UCSD-AML1 (cell line): Measurements from ENCODE around the gene TRIM2.

ENCODE experiments used
- DNase-seq: peaks from one replicate; lab custom pipeline; 2025; ENCODE audit not compliant: unreplicated experiment; lab: John Stamatoyannopoulos, UW

Gene TRIM2

GRCh38 chr4:153222707-153223426, 18.6 kb downstream of the TRIM2 start:
- DNase-seq = no peak

GRCh38 chr4:153223427-153223801, 19.2 kb downstream of the TRIM2 start:
- no peak for DNase-seq

- DNase-seq = no peak
Observed at GRCh38 chr4:153223930-153224329, 19.7 kb downstream of the TRIM2 start.

DNA sequence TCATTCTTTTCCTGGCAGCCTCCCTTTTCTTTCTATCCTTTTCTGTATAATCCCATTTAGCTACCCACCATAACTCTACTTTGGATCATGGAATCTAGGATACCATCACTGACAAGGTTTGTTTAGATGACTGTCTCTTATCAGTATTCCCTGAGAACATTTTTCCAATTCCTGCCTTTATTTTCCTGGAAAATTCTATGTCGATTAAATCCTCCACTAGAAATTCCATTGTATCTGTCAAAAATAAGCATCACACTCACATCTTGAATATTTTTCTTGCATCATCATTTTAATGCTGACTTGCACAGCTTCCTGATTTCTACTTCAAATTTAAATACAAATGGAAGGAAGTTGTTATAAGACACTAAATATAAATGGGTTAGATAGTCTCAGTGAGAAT, 20.2 kb downstream of the TRIM2 start:
- DNase-seq = no peak

DNA sequence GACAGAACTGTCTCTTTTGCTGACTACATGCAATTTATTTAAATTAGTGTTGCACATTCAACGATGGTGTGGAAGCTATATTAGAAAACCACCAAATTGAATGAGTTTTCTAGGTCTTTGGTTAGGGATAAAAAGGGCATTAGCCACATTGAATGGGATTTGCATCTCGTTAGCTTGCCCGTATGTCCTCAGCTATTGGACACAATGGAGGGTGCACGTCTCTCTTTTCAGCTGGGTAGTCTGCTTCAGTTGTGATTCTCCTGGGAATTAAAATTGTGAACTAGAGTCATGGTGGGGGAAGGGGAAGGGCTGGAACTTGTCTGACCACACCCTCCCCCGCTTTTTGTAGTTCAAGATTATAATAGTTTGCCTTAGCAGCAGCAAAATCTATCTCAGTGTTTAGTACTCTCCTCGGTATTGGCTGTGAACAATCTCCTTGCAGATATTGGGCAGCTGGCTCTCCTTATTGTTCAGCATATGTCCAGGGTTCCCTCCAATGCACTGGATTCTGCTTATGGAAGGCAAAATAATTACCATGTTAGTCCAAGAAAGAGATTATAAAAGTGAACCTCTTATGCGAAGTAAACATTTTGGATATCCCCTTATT, 23.3 kb downstream of the TRIM2 start:
- DNase-seq = no peak

- peak; percentile 20 for DNase-seq
Observed at GRCh38 chr4:153228512-153229140, 24.4 kb downstream of the TRIM2 start.

GRCh38 chr4:153229545-153229944, 25.3 kb downstream of the TRIM2 start:
- no peak for DNase-seq

- no peak for DNase-seq
Observed at GRCh38 chr4:153232768-153233167, 28.5 kb downstream of the TRIM2 start.

GRCh38 chr4:153233761-153234371, 29.6 kb downstream of the TRIM2 start:
- DNase-seq = no peak

DNA sequence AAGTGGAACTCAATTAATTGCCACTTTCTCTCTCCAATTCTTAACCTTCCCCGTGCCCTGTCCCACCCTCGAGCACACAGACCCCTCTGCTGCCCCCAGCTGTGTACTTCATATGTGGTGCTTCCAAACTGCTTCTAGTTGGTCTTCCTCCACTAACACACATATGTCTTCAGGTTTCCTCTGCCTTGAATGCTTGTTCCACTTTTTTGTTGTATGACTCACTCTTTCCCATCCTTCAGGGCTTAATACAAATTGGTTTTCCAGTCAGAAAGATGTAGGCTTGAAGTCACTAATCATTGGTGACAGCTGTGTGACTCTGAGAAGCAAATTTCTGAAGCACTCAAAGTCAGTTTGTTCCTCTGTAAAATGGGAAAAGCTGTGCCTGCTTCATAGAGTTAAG, 30.6 kb downstream of the TRIM2 start:
- DNase-seq = peak; percentile 27

DNA sequence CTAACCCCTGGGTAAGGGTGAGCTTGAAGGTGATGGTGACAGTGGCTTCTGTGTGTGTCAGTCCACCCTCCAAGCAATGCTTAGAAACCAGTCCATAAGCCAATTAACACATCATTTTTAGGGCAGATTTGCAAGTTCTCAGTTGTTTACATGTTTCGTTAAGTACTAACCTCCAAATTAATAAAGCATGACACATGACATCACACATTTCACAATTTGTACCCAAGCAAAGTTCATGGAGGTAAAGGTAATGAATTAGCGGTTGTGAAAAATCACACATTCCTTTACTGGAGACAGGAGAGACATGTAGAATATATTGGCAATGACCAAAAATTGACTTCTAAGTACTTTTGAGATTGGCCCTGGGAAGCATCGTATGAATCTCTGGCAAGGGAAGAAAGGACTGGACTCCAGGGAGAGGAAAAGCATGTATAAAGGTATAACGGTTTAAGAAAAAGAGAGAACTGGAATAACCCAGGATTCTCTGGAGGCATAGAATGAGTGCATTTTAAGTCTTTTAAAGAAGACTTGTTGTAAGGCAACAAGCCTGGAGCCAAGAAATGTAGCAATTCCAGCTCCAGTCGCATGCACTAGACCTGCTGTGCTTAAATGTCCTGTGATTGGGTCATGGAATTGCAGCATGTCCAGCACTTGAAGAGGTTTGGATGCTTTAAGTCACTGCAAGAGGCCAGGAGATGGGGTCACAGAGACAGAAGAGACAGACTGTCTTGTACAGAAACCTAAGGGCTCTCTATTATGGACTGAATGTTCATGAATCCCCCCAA, 34.1 kb downstream of the TRIM2 start:
- no peak for DNase-seq

- DNase-seq = no peak
Observed at GRCh38 chr4:153239409-153239808, 35.2 kb downstream of the TRIM2 start.

- DNase-seq = no peak
Observed at GRCh38 chr4:153241295-153241694, 37.1 kb downstream of the TRIM2 start.

DNA sequence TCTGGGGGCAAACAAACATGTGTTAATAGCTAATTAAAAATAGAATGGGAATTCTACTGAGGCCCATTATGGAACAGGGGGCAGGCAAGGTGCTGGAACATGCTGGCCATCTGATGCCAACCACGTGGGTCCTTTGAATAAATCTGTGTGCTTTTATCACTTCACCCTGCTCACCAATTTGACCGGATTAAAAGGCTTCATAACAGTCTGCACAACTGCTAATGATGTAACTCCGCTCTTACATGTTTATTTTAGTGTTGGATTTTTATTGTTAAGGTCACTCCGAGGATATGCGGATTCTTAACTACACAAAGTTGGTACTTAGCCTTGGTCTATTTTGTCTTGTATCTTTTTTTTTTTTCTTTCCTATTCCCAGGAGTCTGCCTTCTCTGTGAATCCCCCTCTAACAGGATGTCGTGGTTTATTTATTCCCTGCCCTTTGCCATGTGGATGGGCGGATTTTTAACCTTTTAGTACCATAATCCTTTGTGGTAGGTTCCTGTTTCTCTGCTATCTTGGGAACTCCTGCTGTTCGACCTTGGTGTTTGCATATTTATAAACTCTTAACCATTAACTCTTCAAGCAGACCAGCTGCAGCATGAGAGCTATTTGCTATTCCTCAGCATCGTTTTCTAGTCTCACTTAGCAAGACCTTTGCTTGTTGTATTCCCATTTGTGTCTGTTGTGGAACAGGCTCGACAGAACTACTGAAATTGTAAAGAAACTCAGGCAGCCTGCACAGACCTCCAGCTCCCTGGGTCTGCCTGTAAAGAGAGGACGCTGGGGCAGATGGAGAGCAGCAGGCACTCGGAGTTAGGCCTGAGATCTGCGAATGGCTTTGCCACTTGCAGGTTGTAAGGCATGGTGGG, 38.0 kb downstream of the TRIM2 start:
- DNase-seq = no peak

DNA sequence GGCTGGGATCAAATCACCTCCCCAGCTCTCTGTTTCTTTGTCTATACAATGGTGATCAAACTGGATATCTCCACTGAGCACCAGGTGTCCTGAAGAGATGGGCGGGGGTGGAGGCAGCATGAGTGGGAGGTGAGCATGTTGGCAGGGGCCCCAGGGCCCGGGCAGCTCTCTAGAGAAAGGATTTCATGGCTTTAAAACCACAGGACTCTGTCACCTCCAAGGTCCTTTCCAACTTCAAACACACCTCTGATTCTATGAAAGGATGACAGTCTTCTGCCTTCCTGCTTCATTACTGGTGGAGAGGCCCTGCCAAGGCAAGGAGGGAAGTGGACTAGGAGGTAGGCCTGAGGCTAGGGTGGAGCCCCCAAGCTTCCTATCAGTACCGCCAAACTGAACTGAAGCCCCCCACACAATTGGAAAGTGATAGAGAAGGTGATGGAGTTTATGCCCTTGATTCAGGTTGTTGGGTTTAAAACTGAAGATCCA, 38.6 kb downstream of the TRIM2 start:
- no peak for DNase-seq

DNA sequence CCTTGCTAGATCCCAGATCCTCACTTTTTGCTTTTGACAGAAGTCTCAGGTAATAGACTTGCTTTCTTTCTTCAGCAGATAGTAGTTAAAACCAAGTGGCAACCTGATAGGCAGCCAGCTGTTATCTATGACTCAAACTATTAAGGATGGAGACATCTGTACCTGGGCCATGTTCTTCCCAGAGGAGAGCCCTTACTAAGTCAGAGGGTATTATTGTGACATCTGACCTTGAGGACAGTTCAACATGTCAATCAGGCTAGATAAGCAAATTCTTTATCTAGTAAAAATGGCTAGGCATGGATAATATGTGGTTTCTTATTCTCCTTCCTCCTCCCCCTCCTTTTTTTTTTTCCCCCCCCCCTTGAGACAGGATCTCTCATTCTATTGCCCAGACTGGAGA, 39.2 kb downstream of the TRIM2 start:
- DNase-seq = no peak

GRCh38 chr4:153244969-153245368, 40.7 kb downstream of the TRIM2 start:
- DNase-seq = no peak

GRCh38 chr4:153245775-153246174, 41.5 kb downstream of the TRIM2 start:
- DNase-seq = no peak

DNA sequence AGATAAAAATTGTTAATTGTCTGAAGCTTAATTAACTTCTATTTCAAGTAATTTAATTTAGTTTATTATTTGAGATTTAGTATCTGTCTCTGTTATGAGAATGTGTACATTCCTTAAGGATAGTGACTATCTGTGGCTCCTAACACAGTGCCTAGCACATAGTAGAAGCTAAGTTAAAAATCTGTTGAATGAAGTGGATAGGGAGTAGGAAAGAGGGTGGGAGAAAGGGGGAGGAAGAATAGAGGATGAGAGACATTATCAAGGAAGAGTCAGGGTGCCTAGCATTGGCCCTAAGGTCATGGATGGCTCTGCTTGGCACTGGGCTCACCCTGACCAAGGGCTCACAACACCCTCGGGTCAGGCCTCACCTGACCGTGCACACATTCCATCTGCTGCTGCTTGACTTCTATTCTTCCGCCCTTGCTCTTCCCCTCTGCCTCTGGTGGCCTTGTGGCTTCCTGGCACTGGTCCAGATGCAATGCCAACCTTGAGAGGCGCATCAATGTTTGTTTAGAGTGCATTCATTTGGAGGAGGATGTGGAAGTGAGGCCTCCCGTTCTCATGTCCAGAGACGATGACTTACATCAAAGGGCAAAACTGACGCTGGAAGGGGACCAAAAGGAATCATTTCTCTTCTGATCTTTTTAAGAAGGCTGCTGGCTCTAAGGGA, 42.3 kb downstream of the TRIM2 start:
- no peak for DNase-seq

- no peak for DNase-seq
Observed at GRCh38 chr4:153247116-153247490, 42.9 kb downstream of the TRIM2 start.
